ENCODE measurements around the gene TUBA3D. TPM values are rescaled to one million over a fixed set of nuclear protein-coding genes. Genes with fewer than 3 reads are reported as not detected.
"Not testable (repeated sequence)": the region's sequence is repeated elsewhere in the genome, so short reads cannot be mapped to it uniquely, and the experiment has no call there.

Gene TUBA3D
- total and polyA plus RNA-seq, 4 donors: 0.02 TPM; not detected in 3

DNA sequence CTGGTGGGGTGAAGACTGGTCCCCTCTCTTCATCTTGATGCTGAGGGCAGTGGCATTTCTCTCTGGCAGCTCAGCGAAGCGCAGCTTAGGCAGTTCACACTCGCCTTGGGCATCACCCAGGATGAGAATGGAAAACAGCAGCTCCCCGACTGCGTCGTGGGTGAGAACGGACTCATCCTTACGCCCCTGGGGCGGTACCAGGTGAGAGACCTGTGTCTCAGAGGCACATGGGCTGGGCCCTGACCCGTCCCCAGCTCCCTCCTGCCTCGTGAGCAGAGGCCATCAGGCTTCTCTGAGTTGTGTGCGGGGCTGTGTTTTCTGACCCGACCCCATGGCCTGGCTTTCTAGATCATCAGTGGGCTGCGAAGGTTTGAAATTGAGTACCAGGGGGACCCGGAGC, 43.5 kb downstream of the TUBA3D start:
- no peaks in the 10 kb centered on the region for H3K27me3 ChIP-seq (ENCODE audit: control insufficient read depth in 3 of 3, insufficient read depth in 3 of 3, low read length in 2 of 3)
- H3K36me3 ChIP-seq (ENCODE audit: control insufficient read depth in 4 of 4, insufficient read depth in 4 of 4, low read length in 4 of 4): peaks cover 0 to 32% (median 2%) of the 10 kb centered on the region in 4 donors
- H3K9ac ChIP-seq (ENCODE audit: insufficient read depth in 1 of 2, low read length in 2 of 2): no peak overlapping the region
- no peak overlapping the region for H3K27ac ChIP-seq (ENCODE audit: low read depth in 1 of 2, low read length in 1 of 2)
- TF ChIP-seq, protein P1, sequence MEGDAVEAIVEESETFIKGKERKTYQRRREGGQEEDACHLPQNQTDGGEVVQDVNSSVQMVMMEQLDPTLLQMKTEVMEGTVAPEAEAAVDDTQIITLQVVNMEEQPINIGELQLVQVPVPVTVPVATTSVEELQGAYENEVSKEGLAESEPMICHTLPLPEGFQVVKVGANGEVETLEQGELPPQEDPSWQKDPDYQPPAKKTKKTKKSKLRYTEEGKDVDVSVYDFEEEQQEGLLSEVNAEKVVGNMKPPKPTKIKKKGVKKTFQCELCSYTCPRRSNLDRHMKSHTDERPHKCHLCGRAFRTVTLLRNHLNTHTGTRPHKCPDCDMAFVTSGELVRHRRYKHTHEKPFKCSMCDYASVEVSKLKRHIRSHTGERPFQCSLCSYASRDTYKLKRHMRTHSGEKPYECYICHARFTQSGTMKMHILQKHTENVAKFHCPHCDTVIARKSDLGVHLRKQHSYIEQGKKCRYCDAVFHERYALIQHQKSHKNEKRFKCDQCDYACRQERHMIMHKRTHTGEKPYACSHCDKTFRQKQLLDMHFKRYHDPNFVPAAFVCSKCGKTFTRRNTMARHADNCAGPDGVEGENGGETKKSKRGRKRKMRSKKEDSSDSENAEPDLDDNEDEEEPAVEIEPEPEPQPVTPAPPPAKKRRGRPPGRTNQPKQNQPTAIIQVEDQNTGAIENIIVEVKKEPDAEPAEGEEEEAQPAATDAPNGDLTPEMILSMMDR (IDR thresholded peaks at IDR 0.05; ENCODE audit: control extremely low read depth, extremely low read depth): no peak
- no peaks in the 10 kb centered on the region for H3K9me3 ChIP-seq (ENCODE audit: control insufficient read depth in 4 of 4, insufficient read depth in 3 of 4, low read length in 3 of 4)
- H3K4me1 ChIP-seq (ENCODE audit: control insufficient read depth in 5 of 5, insufficient read depth in 5 of 5, low read length in 5 of 5): no peaks in the 10 kb centered on the region
- H3K4me3 ChIP-seq: no peak overlapping the region
- no peak for DNase-seq
- 96 to 98% methylated on average over 15 of the region's 15 CpGs for WGBS, 2 donors
- ATAC-seq (ENCODE audit: insufficient read depth, low FRiP score): no peak

DNA sequence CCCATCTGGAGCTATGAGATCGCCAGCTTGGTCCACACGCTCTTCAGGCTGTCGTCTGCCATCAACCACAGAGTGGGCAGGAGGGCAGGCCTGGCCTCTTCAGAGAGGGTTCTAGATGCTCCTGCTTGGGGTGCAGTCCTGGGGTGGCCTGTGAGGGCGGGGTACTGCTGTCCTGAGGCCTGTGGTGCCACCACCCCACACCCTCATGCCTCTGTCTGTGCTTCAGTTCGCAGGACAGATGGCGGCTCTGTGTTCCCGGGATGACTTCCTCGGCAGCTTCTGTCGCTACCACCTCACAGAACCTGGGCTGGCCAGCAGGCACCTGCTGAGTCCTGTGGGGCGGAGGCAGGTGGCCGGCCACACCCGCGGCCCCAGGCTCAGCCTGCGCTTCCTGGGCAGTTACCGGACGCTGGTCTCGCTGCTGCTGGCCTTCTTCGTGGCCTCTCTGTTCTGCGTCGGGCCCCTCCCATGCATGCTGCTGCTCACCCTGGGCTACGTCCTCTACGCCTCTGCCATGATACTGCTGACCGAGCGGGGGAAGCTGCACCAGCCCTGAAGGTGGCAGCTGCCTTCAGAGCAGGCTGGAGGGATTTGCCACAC, 44.1 kb downstream of the TUBA3D start:
- H3K4me3 ChIP-seq; H3K4me1 ChIP-seq (ENCODE audit: control insufficient read depth in 5 of 5, insufficient read depth in 5 of 5, low read length in 5 of 5); H3K27me3 ChIP-seq (ENCODE audit: control insufficient read depth in 3 of 3, insufficient read depth in 3 of 3, low read length in 2 of 3); H3K27ac ChIP-seq (ENCODE audit: low read depth in 1 of 2, low read length in 1 of 2); H3K9ac ChIP-seq (ENCODE audit: insufficient read depth in 1 of 2, low read length in 2 of 2); ATAC-seq (ENCODE audit: insufficient read depth, low FRiP score); H3K9me3 ChIP-seq (ENCODE audit: control insufficient read depth in 4 of 4, insufficient read depth in 3 of 4, low read length in 3 of 4); DNase-seq: not testable (repeated sequence)
- 84 to 92% methylated on average over 13 to 24 of the region's 24 CpGs for WGBS, 2 donors
- H3K36me3 ChIP-seq (ENCODE audit: control insufficient read depth in 4 of 4, insufficient read depth in 4 of 4, low read length in 4 of 4): peaks cover 0 to 32% (median 2%) of the 10 kb centered on the region in 4 donors

DNA sequence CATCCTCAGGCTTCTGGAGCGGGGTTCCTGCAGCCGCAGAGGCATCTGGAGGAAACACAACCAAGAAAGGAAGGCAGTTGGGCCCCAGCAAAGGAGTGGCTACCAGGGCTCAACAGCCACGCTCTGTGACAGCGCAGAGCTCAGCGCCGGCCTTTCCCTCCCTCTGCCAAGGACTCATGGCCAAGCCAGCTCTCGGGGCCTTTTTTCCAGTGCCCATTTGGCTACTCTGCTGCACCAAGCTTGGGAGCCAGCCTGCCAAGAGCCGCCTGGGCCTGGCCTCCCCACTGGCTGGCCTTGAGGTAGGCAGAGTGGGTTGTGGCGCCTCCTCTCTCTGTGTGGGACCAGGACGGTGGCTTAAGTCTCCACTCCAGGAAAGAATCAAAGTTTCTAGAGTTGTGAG, 44.6 kb downstream of the TUBA3D start:
- Histone ChIP-seq H3K36me3 (ENCODE audit: control insufficient read depth in 4 of 4, insufficient read depth in 4 of 4, low read length in 4 of 4) (peaks cover 0 to 29% (median 2%) of the 10 kb centered on the region in 4 donors), H3K4me3 (no peak overlapping the region), H3K9me3 (ENCODE audit: control insufficient read depth in 4 of 4, insufficient read depth in 3 of 4, low read length in 3 of 4) (no peaks in the 10 kb centered on the region), H3K9ac (ENCODE audit: insufficient read depth in 1 of 2, low read length in 2 of 2) (no peak overlapping the region), H3K27me3 (ENCODE audit: control insufficient read depth in 3 of 3, insufficient read depth in 3 of 3, low read length in 2 of 3) (no peaks in the 10 kb centered on the region), H3K4me1 (ENCODE audit: control insufficient read depth in 5 of 5, insufficient read depth in 5 of 5, low read length in 5 of 5) (no peaks in the 10 kb centered on the region), H3K27ac (ENCODE audit: low read depth in 1 of 2, low read length in 1 of 2) (no peak overlapping the region)
- WGBS, 2 donors: 87 to 98% methylated on average over 8 to 10 of the region's 10 CpGs
- TF ChIP-seq, protein P1 (IDR thresholded peaks at IDR 0.05; ENCODE audit: control extremely low read depth, extremely low read depth): no peak
- ATAC-seq (ENCODE audit: insufficient read depth, low FRiP score): no peak
- DNase-seq: no peak

DNA sequence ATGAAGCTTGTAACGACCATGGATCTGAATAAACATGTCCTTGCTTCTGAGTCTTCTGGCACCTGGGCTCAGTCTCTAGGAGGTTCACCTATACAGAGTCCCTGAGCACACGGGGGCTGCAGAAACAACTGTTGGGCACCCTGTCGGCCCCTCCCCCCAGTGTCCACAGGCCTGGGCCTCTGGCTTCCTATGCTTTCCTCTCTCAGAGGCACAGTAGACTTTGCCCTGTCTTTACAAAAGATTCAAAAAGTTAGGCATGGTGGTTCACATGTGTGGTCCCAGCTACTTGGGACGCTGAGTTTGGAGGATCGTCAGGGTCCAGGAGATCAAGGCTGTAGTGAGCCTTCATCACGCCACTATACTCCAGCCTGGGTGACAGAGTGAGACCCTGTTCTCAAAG, 45.6 kb downstream of the TUBA3D start:
- H3K4me3 ChIP-seq; H3K27ac ChIP-seq (ENCODE audit: low read depth in 1 of 2, low read length in 1 of 2); H3K9ac ChIP-seq (ENCODE audit: insufficient read depth in 1 of 2, low read length in 2 of 2); DNase-seq; ATAC-seq (ENCODE audit: insufficient read depth, low FRiP score); H3K4me1 ChIP-seq (ENCODE audit: control insufficient read depth in 5 of 5, insufficient read depth in 5 of 5, low read length in 5 of 5); H3K9me3 ChIP-seq (ENCODE audit: control insufficient read depth in 4 of 4, insufficient read depth in 3 of 4, low read length in 3 of 4); H3K27me3 ChIP-seq (ENCODE audit: control insufficient read depth in 3 of 3, insufficient read depth in 3 of 3, low read length in 2 of 3): not testable (repeated sequence)
- peaks cover 0 to 28% (median 2%) of the 10 kb centered on the region in 4 donors for H3K36me3 ChIP-seq (ENCODE audit: control insufficient read depth in 4 of 4, insufficient read depth in 4 of 4, low read length in 4 of 4)
- 78% methylated on average over 6 of the region's 6 CpGs for WGBS, 2 donors

All from lung (tissue), 12 donors.